ENCODE results near the gene GNGT2.

GNGT2 gene

GRCh38 chr17:49218941-49219913 lies 8.9 kb upstream of the GNGT2 start:
- no peak for DNase-seq (ENCODE audit: low read depth)
- no peak overlapping the region for H3K4me3 ChIP-seq (ENCODE audit: control insufficient read depth, low read depth, low read length)
- peak; percentile 25 for TF ChIP-seq CTCF (conservative IDR thresholded peaks at IDR 0.05; ENCODE audit: control insufficient read depth, insufficient read depth, low read depth, low read length)

- TF ChIP-seq CTCF (conservative IDR thresholded peaks at IDR 0.05; ENCODE audit: control insufficient read depth, insufficient read depth, low read depth, low read length), result no peak
- H3K4me3 ChIP-seq (ENCODE audit: control insufficient read depth, low read depth, low read length), result no peak overlapping the region
- DNase-seq (ENCODE audit: low read depth), result no peak
Measured at GRCh38 chr17:49217651-49218413, 7.5 kb upstream of the GNGT2 start.

- H3K4me3 ChIP-seq (ENCODE audit: control insufficient read depth, low read depth, low read length), result no peak overlapping the region
- TF ChIP-seq CTCF (conservative IDR thresholded peaks at IDR 0.05; ENCODE audit: control insufficient read depth, insufficient read depth, low read depth, low read length), result no peak
- no peak for DNase-seq (ENCODE audit: low read depth)
Measured at GRCh38 chr17:49216953-49217650, 6.7 kb upstream of the GNGT2 start.

- TF ChIP-seq CTCF (conservative IDR thresholded peaks at IDR 0.05; ENCODE audit: control insufficient read depth, insufficient read depth, low read depth, low read length), result no peak
- no peak overlapping the region for H3K4me3 ChIP-seq (ENCODE audit: control insufficient read depth, low read depth, low read length)
- DNase-seq (ENCODE audit: low read depth), result no peak
Measured at GRCh38 chr17:49216482-49216881, 6.1 kb upstream of the GNGT2 start.

- no peak overlapping the region for H3K4me3 ChIP-seq (ENCODE audit: control insufficient read depth, low read depth, low read length)
- no peak for DNase-seq (ENCODE audit: low read depth)
- TF ChIP-seq CTCF (conservative IDR thresholded peaks at IDR 0.05; ENCODE audit: control insufficient read depth, insufficient read depth, low read depth, low read length), result no peak
Measured at GRCh38 chr17:49214676-49215360, 4.4 kb upstream of the GNGT2 start.

- no peak for DNase-seq (ENCODE audit: low read depth)
- H3K4me3 ChIP-seq (ENCODE audit: control insufficient read depth, low read depth, low read length), result no peak overlapping the region
- TF ChIP-seq CTCF (conservative IDR thresholded peaks at IDR 0.05; ENCODE audit: control insufficient read depth, insufficient read depth, low read depth, low read length), result no peak
Measured at GRCh38 chr17:49213847-49214246, 3.5 kb upstream of the GNGT2 start.

Data from fibroblast of mammary gland (primary cell).